HG02588 (cell line): ENCODE results near the gene CDK17.
"Not testable (repeated sequence)": the region's sequence is repeated elsewhere in the genome, so short reads cannot be mapped to it uniquely, and the experiment has no call there.

Experiments used
- ATAC-seq: cut with Tn5 transposase; IDR thresholded peaks from one replicate; pipeline ENCODE4 v1.9.1; 2021; ENCODE audit warnings: mild to moderate bottlenecking, moderate library complexity; ENCODE audit not compliant: unreplicated experiment

The CDK17 gene

DNA sequence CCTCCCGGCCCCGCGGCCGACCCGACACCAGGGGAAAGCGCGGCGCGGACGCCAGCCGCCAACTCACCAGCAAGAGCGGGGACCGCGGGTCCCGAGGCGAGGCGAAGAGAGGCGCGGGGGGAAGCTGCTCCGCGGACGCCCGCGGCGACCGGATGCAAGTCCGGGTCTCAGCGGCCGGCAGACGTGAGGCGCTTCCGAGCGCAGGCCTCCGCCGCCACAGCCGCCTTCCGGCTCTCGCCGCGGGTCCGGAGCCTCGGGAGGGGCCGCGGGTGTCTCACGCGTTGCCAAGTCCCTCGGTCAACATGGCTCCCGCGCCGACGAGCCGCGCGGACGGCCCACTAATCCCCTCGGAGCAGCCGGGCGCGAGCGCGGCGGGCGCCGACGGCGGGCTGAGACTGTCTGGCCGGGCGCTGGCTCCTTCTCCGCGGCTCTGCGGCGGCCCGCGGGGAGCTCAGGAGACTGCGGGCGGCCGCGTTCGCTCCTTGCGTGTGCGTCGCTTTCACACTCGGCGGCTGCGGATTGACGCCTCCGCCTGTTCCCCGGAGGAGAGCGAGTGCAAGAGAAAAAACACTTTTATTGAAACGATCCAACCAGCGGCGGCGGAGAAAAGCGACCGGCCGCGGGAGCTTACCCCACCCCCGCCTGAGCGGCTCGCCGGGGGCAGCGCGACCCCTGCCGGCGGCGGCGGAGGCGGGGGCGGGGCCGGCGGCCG, at the start of gene CDK17:
Gene CDK17, minus strand, starts transcription at position 521 of the 712 bp plus-strand sequence. CDS start 65,603 bp downstream, outside the sequence.
- ATAC-seq: peak; percentile 45

GRCh38 chr12:96448300-96448699, 48.1 kb upstream of the CDK17 start:
- no peak for ATAC-seq

DNA sequence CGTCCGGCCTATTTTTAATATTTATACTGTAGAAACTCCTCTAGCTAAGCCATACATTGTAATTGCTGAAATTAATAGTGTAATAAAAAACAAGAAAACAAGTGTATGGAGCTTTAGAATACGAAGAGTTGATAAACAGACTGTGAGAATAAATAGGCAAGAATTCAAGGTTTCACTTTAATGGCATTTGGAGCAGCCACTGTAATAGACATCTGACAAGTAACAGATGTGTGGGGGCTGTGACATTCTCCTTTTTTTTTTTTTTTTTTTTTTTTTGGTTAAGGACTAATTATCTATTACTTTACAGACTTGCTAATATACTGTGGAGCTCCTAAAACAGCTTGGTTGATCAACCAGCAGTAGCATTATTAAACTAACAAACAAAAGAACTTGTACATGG, 47.0 kb upstream of the CDK17 start:
- no peak for ATAC-seq

- ATAC-seq: no peak
Observed at GRCh38 chr12:96445691-96446583, 45.7 kb upstream of the CDK17 start.

DNA sequence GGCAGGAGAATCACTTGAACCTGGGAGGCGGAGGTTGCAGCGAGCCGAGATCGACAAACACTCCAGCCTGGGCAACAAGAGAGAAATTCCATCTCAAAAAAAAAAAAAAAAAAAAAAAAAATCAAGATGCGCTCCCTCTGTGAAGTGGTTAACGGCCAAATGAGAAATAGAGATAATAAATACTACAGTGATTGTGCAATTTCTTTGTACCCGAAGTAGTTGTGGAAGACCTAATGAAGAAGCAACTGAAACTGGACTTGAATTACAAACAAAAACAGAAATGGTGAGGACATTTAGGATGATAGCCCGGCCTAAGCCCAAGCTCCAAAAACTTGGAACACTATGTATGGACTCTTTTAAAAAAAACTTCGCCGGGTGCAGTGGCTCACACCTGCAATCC, 44.2 kb upstream of the CDK17 start:
- ATAC-seq: no peak

- no peak for ATAC-seq
Observed at GRCh38 chr12:96442906-96443305, 42.7 kb upstream of the CDK17 start.

DNA sequence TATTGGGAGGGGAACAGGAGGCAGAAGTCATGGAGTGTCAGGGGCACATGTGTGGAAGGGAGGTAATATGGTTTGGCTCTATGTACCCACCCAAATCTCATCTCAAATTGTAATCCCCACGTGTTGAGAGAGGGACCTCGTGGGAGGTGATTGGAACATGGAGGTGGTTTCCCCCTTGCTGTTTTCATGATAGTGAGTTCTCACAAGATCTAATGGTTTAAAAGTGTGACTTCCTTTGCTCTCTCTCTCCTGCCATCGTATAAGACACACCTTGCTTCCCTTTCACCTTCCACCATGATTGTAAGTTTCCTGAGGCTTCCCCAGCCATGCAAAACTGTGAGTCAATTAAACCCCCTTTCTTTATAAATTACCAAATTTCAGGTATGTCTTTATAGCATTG, 41.6 kb upstream of the CDK17 start:
- ATAC-seq: no peak

- no peak for ATAC-seq
Observed at GRCh38 chr12:96438330-96438729, 38.1 kb upstream of the CDK17 start.

DNA sequence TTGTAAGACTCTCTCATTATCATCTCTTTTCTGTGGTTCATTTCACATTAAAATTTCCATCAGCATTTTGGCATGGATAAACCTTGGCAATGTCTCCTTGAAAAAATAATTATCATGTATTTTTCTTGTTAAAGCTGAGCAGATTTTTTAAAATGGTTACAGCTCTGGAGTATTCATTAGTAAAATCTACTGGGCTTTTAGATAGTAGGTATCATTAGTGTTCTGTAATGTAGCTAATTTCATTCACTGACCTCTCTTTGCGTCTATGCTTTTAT, 36.9 kb upstream of the CDK17 start:
- ATAC-seq: no peak

- ATAC-seq: no peak
Observed at GRCh38 chr12:96436366-96437170, 36.3 kb upstream of the CDK17 start.

- no peak for ATAC-seq
Observed at GRCh38 chr12:96434107-96434506, 33.9 kb upstream of the CDK17 start.

GRCh38 chr12:96432496-96433321, 32.5 kb upstream of the CDK17 start:
- ATAC-seq: not testable (repeated sequence)

DNA sequence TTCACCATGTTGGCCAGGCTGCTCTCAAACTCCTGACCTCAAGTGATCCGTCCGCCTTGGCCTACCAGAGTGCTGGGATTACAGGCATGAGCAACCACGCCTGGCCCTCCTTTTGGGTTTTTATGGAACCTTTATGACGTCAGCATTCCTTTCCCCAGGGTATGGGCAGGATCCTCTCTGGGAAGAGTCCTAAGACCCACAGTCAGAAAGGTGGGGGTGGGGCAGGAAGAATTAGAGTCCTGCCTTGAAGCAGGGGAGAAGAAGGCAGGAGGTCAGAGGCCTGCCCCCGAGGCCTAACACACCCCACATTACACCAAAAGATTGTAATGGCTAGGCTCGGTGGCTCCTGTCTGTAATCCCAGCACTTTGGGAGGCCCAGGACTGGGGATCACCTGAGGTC, 30.8 kb upstream of the CDK17 start:
- ATAC-seq: no peak

DNA sequence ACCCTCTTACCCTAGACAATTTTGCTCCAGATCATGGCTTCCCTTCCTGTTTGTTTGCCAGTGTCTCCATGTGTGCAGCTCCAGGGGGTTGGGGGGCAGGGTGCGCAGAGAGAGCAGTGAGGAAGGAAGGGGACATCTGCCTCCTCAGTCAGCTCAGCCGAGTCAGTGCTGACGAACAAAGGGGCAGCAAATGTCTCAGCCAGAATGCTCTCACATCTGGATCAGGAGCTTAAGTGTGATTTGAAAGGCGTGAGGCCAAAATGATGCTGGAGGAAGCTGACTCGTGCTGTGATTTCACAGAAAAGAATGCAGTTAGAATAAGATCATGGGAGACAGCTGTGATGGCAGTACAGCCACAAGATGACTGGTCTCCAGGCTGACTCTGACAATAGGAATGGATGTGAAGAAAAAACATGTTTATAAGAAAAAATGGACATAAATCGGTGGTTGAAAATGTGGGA, 27.1 kb upstream of the CDK17 start:
- no peak for ATAC-seq

- ATAC-seq: no peak
Observed at GRCh38 chr12:96425951-96426350, 25.7 kb upstream of the CDK17 start.

DNA sequence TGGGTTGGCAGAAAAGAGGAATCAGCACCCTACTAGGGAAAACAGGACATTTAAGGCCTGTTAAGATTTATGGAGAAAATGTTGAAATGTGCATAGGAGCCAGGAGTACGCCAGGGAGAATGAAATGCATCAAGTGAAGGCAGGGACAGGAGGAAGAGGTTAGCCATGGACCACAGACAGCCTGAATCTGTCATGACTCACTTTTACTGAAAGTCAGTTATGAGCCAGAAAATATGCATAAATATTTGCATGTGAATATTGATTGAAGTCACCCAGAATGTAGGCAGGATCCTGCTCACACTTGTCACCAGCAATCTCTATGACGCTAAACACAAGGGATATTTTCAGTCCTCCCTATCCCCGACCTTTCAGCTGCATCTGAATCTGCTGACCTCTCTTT, 25.1 kb upstream of the CDK17 start:
- peak; percentile 57 for ATAC-seq

DNA sequence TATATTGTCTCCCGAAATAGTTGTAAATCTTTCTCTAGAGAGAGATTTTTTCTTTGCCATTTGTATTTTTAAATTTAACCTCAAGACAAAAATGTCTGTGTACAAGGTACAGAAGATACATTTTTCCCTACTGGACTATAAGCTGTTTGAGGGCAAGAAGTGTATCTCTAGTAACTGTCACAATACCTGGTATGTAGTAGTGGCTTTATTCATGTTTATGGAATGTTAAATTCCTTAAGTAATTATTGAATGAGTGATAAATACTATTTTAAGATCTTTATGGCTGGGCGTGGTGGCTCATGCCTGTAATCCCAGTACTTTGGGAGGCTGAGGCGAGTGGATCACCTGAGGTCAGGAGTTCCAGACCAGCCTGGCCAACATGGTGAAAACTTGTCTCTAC, 24.4 kb upstream of the CDK17 start:
- ATAC-seq: no peak

DNA sequence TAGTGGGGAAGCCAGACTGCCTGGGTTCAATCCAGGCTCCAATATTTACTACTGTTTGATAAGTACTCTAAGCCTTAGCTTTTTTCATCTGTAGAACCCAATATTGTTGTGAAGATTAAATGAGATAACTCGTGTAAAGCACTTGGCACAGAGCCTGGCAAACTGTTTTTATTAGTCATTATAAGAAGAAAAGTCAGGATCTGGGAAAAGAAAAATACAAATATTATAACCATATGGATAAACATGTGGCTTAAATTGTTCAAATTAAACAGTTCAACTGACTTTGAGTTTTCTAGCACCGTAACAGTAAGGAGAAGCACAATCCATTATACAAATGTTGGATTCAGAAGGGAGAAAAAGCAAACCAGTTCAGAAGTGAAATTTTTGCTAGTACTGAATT, 22.0 kb upstream of the CDK17 start:
- ATAC-seq: no peak

DNA sequence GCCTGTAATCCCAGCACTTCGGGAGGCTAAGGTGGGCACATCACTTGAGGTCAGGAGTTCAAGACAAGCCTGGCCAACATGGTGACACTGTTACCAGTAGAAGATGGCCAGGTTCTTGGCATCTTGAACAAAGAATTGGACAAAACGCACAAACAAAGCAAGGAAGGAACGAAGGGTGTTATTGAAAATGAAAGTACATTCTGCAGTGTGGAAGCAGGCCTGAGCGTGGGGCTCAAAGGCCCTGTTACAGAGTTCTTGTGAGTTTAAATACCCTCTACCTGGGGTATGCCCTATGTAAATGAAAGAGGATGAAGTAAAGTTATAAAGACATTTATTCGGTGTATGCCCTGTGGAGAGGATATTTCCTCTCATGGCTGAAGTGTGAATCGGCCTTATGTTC, 20.8 kb upstream of the CDK17 start:
- no peak for ATAC-seq

- no peak for ATAC-seq
Observed at GRCh38 chr12:96420277-96420835, 20.1 kb upstream of the CDK17 start.
